RPMI8226 (cell line): Measurements from ENCODE around the gene SIM2.

Source experiments
- DNase-seq: peaks from one replicate; pipeline ENCODE4 v3.0.0-alpha.2; 2015

The SIM2 gene

GRCh38 chr21:36717976-36718375 is 19.1 kb downstream of the SIM2 start:
- DNase-seq: no peak

- DNase-seq: no peak
These were observed 20.1 kb downstream of the SIM2 start for GRCh38 chr21:36718951-36719501.

- DNase-seq: no peak
These were observed 20.7 kb downstream of the SIM2 start for GRCh38 chr21:36719614-36720013.

- DNase-seq: no peak
These were observed 22.9 kb downstream of the SIM2 start for GRCh38 chr21:36721817-36722216.

GRCh38 chr21:36722370-36723368 is 23.8 kb downstream of the SIM2 start:
- no peak for DNase-seq

GRCh38 chr21:36723371-36723881 is 24.5 kb downstream of the SIM2 start:
- no peak for DNase-seq

GRCh38 chr21:36724660-36725059 is 25.7 kb downstream of the SIM2 start:
- no peak for DNase-seq

GRCh38 chr21:36725793-36726386 is 27.0 kb downstream of the SIM2 start:
- DNase-seq: no peak

GRCh38 chr21:36727866-36728265 is 29.0 kb downstream of the SIM2 start:
- no peak for DNase-seq

GRCh38 chr21:36728371-36729111 is 29.6 kb downstream of the SIM2 start:
- DNase-seq: no peak

GRCh38 chr21:36729310-36729970 is 30.5 kb downstream of the SIM2 start:
- DNase-seq: no peak

GRCh38 chr21:36730291-36731281 is 31.7 kb downstream of the SIM2 start:
- no peak for DNase-seq

GRCh38 chr21:36732217-36732616 is 33.3 kb downstream of the SIM2 start:
- no peak for DNase-seq

- no peak for DNase-seq
These were observed 33.8 kb downstream of the SIM2 start for GRCh38 chr21:36732761-36733160.

- no peak for DNase-seq
These were observed 34.9 kb downstream of the SIM2 start for GRCh38 chr21:36733857-36734256.

GRCh38 chr21:36734367-36735200 is 35.7 kb downstream of the SIM2 start:
- DNase-seq: no peak

GRCh38 chr21:36735201-36735515 is 36.2 kb downstream of the SIM2 start:
- no peak for DNase-seq

GRCh38 chr21:36735724-36736320 is 36.9 kb downstream of the SIM2 start:
- no peak for DNase-seq

GRCh38 chr21:36738489-36739126 is 39.7 kb downstream of the SIM2 start:
- DNase-seq: no peak
